Adipocyte (in vitro differentiated cells): ENCODE results near the gene IRF1.
"Not testable (repeated sequence)": the region's sequence is repeated elsewhere in the genome, so short reads cannot be mapped to it uniquely, and the experiment has no call there.

ENCODE experiments used
- DNase-seq: peaks from one replicate; pipeline ENCODE4 v3.0.0-alpha.2; 2015; ENCODE audit warnings: low read depth
- H3K27me3 ChIP-seq: replicated peaks from 2 replicates; pipeline ENCODE4 v1.7.0; 2013; ENCODE audit warnings: mild to moderate bottlenecking, low read length, moderate library complexity; ENCODE audit not compliant: control insufficient read depth, insufficient read depth
- H3K36me3 ChIP-seq: 2 replicates; pipeline ENCODE4 v1.7.0; 2013; ENCODE audit warnings: low read length, mild to moderate bottlenecking, moderate library complexity; ENCODE audit not compliant: control insufficient read depth, insufficient read depth, severe bottlenecking
- H3K4me1 ChIP-seq: 2 replicates; pipeline ENCODE4 v1.7.0; 2013; ENCODE audit warnings: mild to moderate bottlenecking, low read length, moderate library complexity; ENCODE audit not compliant: control insufficient read depth, insufficient read depth
- H3K4me3 ChIP-seq: 2 replicates; pipeline ENCODE4 v1.7.0; 2013; ENCODE audit warnings: mild to moderate bottlenecking, low read length, moderate library complexity
- H3K9ac ChIP-seq: 2 replicates; pipeline ENCODE4 v1.7.0; 2013; ENCODE audit warnings: mild to moderate bottlenecking, low read length, moderate library complexity
- H3K9me3 ChIP-seq: 2 replicates; pipeline ENCODE4 v1.7.0; 2013; ENCODE audit warnings: mild to moderate bottlenecking, low read length, moderate library complexity; ENCODE audit not compliant: control insufficient read depth

IRF1 gene

GRCh38 chr5:132513618-132514336 is 23.2 kb upstream of the IRF1 start:
- not testable (repeated sequence) for H3K9ac ChIP-seq, H3K27me3 ChIP-seq, H3K36me3 ChIP-seq, H3K4me1 ChIP-seq, H3K4me3 ChIP-seq, DNase-seq
- peaks cover 19% of the 10 kb centered on the region for H3K9me3 ChIP-seq

GRCh38 chr5:132510076-132510475 is 19.5 kb upstream of the IRF1 start:
- Histone ChIP-seq H3K36me3 (no peaks in the 10 kb centered on the region), H3K4me1 (peaks cover 12% of the 10 kb centered on the region), H3K9ac (no peak overlapping the region), H3K27me3 (no peaks in the 10 kb centered on the region), H3K4me3 (no peak overlapping the region), H3K9me3 (peaks cover 19% of the 10 kb centered on the region)
- no peak for DNase-seq

- Histone ChIP-seq H3K36me3 (no peaks in the 10 kb centered on the region), H3K9ac (peak overlapping the region; percentile 41), H3K4me1 (peaks cover 12% of the 10 kb centered on the region), H3K9me3 (peaks cover 8% of the 10 kb centered on the region), H3K27me3 (no peaks in the 10 kb centered on the region), H3K4me3 (peak overlapping the region; percentile 31)
- DNase-seq = peak; percentile 92
These were observed 15.6 kb upstream of the IRF1 start for GRCh38 chr5:132506094-132506692.

GRCh38 chr5:132505641-132506040 is 15.1 kb upstream of the IRF1 start:
- no peak for DNase-seq

GRCh38 chr5:132504746-132505145 is 14.2 kb upstream of the IRF1 start:
- no peaks in the 10 kb centered on the region for H3K27me3 ChIP-seq
- no peak overlapping the region for H3K4me3 ChIP-seq
- no peak for DNase-seq
- H3K9ac ChIP-seq = no peak overlapping the region
- peaks cover 12% of the 10 kb centered on the region for H3K4me1 ChIP-seq
- H3K9me3 ChIP-seq = no peaks in the 10 kb centered on the region
- H3K36me3 ChIP-seq = no peaks in the 10 kb centered on the region

More at GRCh38 chr5:132505641-132506040, 15.1 kb upstream of the IRF1 start:
- no peaks in the 10 kb centered on the region for H3K27me3 ChIP-seq
- no peaks in the 10 kb centered on the region for H3K36me3 ChIP-seq
- peak overlapping the region; percentile 31 for H3K4me3 ChIP-seq
- peak overlapping the region; percentile 41 for H3K9ac ChIP-seq
- peaks cover 7% of the 10 kb centered on the region for H3K9me3 ChIP-seq
- H3K4me1 ChIP-seq = peaks cover 12% of the 10 kb centered on the region

- no peak overlapping the region for H3K9ac ChIP-seq
- no peak overlapping the region for H3K4me3 ChIP-seq
- no peak for DNase-seq
- H3K36me3 ChIP-seq = no peaks in the 10 kb centered on the region
- peaks cover 13% of the 10 kb centered on the region for H3K4me1 ChIP-seq
- H3K9me3 ChIP-seq = no peaks in the 10 kb centered on the region
- no peaks in the 10 kb centered on the region for H3K27me3 ChIP-seq
These were observed 12.7 kb upstream of the IRF1 start for GRCh38 chr5:132503244-132503643.

- H3K9ac ChIP-seq = peak overlapping the region; percentile 24
- H3K9me3 ChIP-seq = no peaks in the 10 kb centered on the region
- peaks cover 23% of the 10 kb centered on the region for H3K4me1 ChIP-seq
- DNase-seq = no peak
- H3K27me3 ChIP-seq = no peaks in the 10 kb centered on the region
- no peaks in the 10 kb centered on the region for H3K36me3 ChIP-seq
- no peak overlapping the region for H3K4me3 ChIP-seq
These were observed 11.7 kb upstream of the IRF1 start for GRCh38 chr5:132501961-132502931.

- H3K27me3 ChIP-seq = no peaks in the 10 kb centered on the region
- no peaks in the 10 kb centered on the region for H3K36me3 ChIP-seq
- no peak overlapping the region for H3K4me3 ChIP-seq
- peaks cover 25% of the 10 kb centered on the region for H3K4me1 ChIP-seq
- DNase-seq = no peak
- peak overlapping the region; percentile 24 for H3K9ac ChIP-seq
- no peaks in the 10 kb centered on the region for H3K9me3 ChIP-seq
These were observed 11.0 kb upstream of the IRF1 start for GRCh38 chr5:132501629-132501956.

GRCh38 chr5:132500931-132501628 is 10.5 kb upstream of the IRF1 start:
- Histone ChIP-seq H3K36me3 (no peaks in the 10 kb centered on the region), H3K9me3 (no peaks in the 10 kb centered on the region), H3K4me1 (peaks cover 20% of the 10 kb centered on the region), H3K9ac (peak overlapping the region; percentile 28), H3K4me3 (no peak overlapping the region), H3K27me3 (no peaks in the 10 kb centered on the region)
- DNase-seq = peak; percentile 81

- Histone ChIP-seq H3K9me3 (no peaks in the 10 kb centered on the region), H3K27me3 (no peaks in the 10 kb centered on the region), H3K9ac (peak overlapping the region; percentile 28), H3K36me3 (no peaks in the 10 kb centered on the region), H3K4me3 (no peak overlapping the region), H3K4me1 (peaks cover 17% of the 10 kb centered on the region)
- DNase-seq = no peak
These were observed 9.8 kb upstream of the IRF1 start for GRCh38 chr5:132500244-132500930.
